Measurements from ENCODE around the gene CYP2W1. TPM values are rescaled to one million over a fixed set of nuclear protein-coding genes. Genes with fewer than 3 reads are reported as not detected.

CYP2W1 gene
- total RNA-seq, 1 donor from 2014 or later: not detected

DNA sequence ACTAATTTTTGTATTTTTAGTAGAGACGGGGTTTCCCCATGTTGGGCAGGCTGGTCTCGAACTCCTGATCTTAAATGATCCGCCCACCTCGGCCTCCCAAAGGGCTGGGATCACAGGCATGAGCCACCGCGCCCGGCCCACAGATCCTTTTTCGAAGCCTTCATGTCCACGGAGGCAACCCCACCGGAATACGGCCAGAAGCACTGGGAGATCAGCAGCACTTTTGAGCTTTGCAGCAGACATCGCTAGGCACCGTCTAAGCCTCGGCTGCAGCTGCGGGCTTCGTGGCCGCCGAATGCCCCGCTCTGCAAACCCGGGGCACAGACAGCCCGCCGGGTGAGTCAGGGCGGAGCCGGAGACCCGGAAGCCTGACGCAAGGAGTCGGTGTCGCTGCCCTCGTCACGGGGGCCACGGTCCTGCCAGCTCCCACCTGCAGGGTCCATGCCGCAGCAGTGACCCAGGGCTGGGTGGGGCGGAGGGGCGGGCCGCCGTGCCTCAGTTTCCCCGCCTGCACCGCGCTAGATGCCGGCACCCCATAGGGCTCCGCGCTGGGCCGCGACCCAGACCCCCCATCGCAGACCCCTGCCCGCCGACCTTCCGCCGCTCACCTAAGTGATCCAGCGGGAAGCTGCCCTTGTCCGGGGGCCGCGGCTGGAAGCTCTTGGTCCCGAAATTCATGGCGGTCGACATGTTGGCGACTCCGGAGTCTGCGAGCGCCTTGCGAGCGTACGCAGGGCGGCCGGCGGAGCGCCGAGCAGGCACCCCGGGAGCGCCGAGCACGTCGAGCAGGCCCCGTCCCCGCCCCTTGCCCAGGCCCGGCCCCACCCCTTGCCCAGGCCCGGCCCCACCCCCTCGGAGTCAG lies 7.9 kb upstream of the CYP2W1 start, which contains the start of gene COX19:
Gene COX19, minus strand, starts transcription at position 730 of the 862 bp plus-strand sequence. Its CDS starts 40 bp downstream, at position 690.
- Mint-ChIP-seq H3K27ac (ENCODE audit: unreplicated experiment) (peak within 1 kb of the TSS; percentile 92), H3K4me3 (ENCODE audit: unreplicated experiment) (peak within 1 kb of the TSS; percentile 96), H3K9me3 (ENCODE audit: unreplicated experiment) (no peaks in the 10 kb centered on the region), H3K36me3 (ENCODE audit: low read depth, unreplicated experiment) (peaks cover 5% of the 10 kb centered on the region), H3K4me1 (ENCODE audit: unreplicated experiment) (peaks cover 8% of the 10 kb centered on the region), H3K27me3 (ENCODE audit: unreplicated experiment) (peaks cover 7% of the 10 kb centered on the region)
- TF ChIP-seq, protein P1, sequence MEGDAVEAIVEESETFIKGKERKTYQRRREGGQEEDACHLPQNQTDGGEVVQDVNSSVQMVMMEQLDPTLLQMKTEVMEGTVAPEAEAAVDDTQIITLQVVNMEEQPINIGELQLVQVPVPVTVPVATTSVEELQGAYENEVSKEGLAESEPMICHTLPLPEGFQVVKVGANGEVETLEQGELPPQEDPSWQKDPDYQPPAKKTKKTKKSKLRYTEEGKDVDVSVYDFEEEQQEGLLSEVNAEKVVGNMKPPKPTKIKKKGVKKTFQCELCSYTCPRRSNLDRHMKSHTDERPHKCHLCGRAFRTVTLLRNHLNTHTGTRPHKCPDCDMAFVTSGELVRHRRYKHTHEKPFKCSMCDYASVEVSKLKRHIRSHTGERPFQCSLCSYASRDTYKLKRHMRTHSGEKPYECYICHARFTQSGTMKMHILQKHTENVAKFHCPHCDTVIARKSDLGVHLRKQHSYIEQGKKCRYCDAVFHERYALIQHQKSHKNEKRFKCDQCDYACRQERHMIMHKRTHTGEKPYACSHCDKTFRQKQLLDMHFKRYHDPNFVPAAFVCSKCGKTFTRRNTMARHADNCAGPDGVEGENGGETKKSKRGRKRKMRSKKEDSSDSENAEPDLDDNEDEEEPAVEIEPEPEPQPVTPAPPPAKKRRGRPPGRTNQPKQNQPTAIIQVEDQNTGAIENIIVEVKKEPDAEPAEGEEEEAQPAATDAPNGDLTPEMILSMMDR (IDR thresholded peaks at IDR 0.05; ENCODE audit: unreplicated experiment): no peak
- DNase-seq (ENCODE audit: low spot score): peak; percentile 96

DNA sequence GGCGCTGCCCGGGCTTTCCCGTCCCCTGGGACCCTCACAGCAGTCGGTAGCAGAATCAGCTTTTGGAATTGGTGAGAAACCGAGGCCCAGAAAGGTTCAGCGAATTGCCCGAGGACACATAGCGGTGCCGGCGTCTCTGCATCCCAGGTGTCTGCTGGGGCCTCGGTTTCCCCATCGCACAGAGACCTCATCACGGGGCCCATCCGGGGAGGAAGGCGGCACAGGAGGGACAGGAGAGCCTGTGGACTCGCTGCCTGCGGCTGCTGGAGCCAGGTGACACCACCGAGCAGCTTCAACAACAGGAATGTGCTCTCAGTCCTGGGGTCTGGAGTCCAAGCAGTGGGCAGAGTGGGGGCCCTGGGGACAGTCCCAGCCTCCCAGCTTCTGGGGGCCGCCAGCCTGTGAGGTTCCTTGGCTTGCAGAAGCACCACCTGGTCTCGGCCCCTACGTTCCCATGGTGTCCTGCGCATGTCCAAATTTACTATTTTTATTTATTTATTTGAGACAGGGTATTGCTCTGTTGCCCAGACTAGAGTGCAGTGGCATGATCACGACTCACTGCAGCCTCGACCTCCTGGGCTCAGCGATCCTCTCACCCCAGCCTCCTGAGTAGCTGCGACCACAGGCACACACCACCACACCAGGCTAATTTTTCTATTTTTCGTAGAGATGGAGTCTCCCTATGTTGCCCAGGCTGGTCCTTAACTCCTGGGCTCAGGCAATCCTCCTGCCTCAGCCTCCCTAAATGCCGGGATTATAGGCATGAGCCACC lies 7.1 kb upstream of the CYP2W1 start:
- Mint-ChIP-seq H3K36me3 (ENCODE audit: low read depth, unreplicated experiment) (peaks cover 4% of the 10 kb centered on the region), H3K27me3 (ENCODE audit: unreplicated experiment) (peaks cover 7% of the 10 kb centered on the region), H3K27ac (ENCODE audit: unreplicated experiment) (no peak overlapping the region), H3K9me3 (ENCODE audit: unreplicated experiment) (no peaks in the 10 kb centered on the region), H3K4me3 (ENCODE audit: unreplicated experiment) (peak overlapping the region; percentile 77), H3K4me1 (ENCODE audit: unreplicated experiment) (peaks cover 8% of the 10 kb centered on the region)
- TF ChIP-seq, protein P1 (IDR thresholded peaks at IDR 0.05; ENCODE audit: unreplicated experiment): no peak
- DNase-seq (ENCODE audit: low spot score): no peak

DNA sequence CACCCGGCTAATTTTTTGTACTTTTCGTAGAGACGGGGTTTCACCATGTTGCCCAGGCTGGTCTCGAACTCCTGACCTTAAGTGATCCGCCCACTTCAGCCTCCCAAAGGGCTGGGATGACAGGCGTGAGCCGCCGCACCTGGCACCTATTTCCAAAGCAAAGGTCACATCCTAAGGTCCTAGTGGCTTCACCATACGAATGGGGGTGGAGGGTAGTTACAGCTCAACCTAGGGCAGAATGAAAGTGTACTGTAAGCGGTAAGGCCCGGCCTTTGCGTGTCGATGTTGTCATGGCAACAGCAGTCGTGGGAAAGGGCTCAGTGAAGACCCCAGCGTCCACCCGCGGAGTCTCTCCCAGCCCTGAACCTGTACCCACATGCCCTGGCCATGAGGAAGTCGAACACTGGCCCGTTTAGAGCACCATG lies 6.1 kb upstream of the CYP2W1 start:
- Mint-ChIP-seq H3K4me3 (ENCODE audit: unreplicated experiment) (no peak overlapping the region), H3K4me1 (ENCODE audit: unreplicated experiment) (peaks cover 8% of the 10 kb centered on the region), H3K9me3 (ENCODE audit: unreplicated experiment) (no peaks in the 10 kb centered on the region), H3K27ac (ENCODE audit: unreplicated experiment) (no peak overlapping the region), H3K36me3 (ENCODE audit: low read depth, unreplicated experiment) (no peaks in the 10 kb centered on the region), H3K27me3 (ENCODE audit: unreplicated experiment) (peaks cover 7% of the 10 kb centered on the region)
- DNase-seq (ENCODE audit: low spot score): no peak
- TF ChIP-seq, protein P1 (IDR thresholded peaks at IDR 0.05; ENCODE audit: unreplicated experiment): no peak

DNA sequence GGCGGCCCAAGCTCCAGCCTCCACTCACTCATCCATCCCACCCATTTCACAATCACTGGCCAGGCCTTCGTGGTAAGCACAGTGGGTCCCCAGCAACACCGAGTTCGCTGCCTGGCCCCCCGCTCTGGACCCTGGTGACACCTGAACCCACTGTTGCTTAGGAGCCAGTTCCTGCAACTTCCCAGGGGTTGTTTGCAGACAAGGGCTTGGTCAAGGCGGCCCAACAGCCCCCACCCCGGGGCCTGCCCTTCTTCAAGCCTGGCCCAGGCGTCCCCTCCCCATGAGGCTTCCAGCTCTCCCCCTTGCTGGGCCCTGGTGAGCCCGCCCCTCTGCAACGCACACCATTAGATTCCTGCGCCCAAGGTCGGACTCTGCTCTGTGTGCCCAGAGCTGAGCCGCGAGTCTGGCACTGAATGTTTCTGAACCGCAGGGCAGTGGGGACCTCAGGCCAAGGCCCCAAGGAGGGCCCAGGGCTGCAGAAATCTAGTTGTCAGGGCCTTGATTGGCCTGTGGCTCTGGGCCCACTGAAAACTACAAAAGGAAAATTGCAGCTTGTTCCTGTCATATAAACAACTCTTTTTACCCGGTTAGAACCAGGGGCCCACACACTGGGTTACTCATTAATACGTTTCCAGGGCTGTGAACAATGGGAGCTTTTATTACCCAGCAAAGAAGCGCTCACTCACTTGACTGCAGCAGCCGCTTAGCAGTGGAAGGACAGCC lies 5.5 kb upstream of the CYP2W1 start:
- Mint-ChIP-seq H3K36me3 (ENCODE audit: low read depth, unreplicated experiment) (no peaks in the 10 kb centered on the region), H3K27ac (ENCODE audit: unreplicated experiment) (no peak overlapping the region), H3K4me1 (ENCODE audit: unreplicated experiment) (peaks cover 8% of the 10 kb centered on the region), H3K27me3 (ENCODE audit: unreplicated experiment) (peaks cover 7% of the 10 kb centered on the region), H3K9me3 (ENCODE audit: unreplicated experiment) (no peaks in the 10 kb centered on the region), H3K4me3 (ENCODE audit: unreplicated experiment) (no peak overlapping the region)
- TF ChIP-seq, protein P1 (IDR thresholded peaks at IDR 0.05; ENCODE audit: unreplicated experiment): no peak
- no peak for DNase-seq (ENCODE audit: low spot score)

Measured in endothelial cell (in vitro differentiated cells).